D721Med (cell line): ENCODE results near the gene RHOJ.

Experiments
- DNase-seq: peaks from one replicate; pipeline ENCODE4 v3.0.0; 2011; ENCODE audit warnings: low spot score; ENCODE audit not compliant: insufficient read length
- FAIRE-seq: peaks from 2 replicates; lab custom pipeline; 2011; peaks lifted over from hg19 to GRCh38; lab: Jason Lieb, UNC
- CTCF ChIP-seq: IDR thresholded peaks from 2 replicates; pipeline ENCODE4 v1.5.1; 2012; ENCODE audit warnings: mild to moderate bottlenecking, control low read depth; ENCODE audit not compliant: insufficient read depth; ENCODE audit errors: missing control alignments

RHOJ gene

GRCh38 chr14:63237791-63238190 is 33.5 kb downstream of the RHOJ start:
- no peak for TF ChIP-seq CTCF
- FAIRE-seq = no peak
- no peak for DNase-seq

DNA sequence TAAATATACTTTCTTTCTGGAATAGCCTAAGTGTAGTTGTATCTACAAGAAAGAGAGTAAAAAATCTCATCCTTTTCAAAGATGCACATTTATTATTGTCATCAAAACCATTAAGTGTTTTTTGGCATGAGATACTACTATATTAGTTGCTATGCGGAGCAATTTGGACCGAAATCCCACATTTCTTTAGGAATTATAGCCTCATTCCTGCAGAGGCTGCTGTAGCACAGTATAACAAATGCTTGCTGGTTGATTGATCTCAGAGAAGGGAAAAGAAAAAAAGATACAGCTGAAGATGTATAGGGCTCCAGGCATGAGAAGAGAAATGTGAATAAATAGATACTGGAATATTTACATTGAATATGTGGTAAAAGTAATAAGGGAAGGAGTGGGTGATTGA is 36.0 kb downstream of the RHOJ start:
- FAIRE-seq = no peak
- no peak for DNase-seq
- TF ChIP-seq CTCF = no peak

DNA sequence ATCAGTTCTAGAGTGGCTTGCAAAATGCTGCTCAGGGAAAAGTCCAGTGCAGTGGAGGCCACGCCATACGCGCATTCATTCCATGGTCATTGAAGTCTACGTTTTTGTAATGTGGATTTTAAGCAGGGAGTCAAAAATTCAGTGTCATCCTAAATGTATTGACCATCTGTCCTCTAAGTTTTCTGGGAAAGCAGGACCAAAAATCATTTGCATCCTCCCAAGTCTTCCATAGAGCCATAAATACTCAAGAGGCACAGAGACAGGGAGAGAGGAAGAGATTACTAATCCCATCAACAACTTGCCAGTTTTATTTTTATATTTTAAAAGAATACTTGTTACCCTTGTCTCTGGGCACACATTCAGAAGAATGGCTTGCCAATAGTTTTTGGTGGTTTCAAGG is 36.9 kb downstream of the RHOJ start:
- no peak for DNase-seq

DNA sequence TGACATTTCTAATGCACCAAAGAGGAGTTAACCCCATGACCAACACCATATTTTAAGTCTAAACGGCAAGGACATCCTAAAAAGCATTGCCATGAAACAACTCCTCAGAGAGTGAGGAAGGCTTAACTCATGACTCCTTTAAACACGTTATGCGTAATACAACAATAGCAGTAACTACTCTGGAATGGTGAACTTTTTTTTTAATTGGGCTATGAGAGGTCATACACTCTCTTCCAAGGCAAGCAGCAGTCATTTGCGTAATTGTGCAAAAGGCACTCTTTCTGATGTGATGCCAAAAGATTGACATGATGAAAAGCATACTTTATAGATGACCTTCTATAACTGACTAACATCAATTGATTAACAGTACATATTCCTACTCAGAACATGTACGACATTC is 39.4 kb downstream of the RHOJ start:
- FAIRE-seq = no peak
- DNase-seq = no peak
- TF ChIP-seq CTCF = no peak

More for the DNA sequence above, 36.9 kb downstream of the RHOJ start:
- no peak for FAIRE-seq
- no peak for TF ChIP-seq CTCF

GRCh38 chr14:63245893-63246292 is 41.6 kb downstream of the RHOJ start:
- FAIRE-seq = no peak
- DNase-seq = no peak
- no peak for TF ChIP-seq CTCF

DNA sequence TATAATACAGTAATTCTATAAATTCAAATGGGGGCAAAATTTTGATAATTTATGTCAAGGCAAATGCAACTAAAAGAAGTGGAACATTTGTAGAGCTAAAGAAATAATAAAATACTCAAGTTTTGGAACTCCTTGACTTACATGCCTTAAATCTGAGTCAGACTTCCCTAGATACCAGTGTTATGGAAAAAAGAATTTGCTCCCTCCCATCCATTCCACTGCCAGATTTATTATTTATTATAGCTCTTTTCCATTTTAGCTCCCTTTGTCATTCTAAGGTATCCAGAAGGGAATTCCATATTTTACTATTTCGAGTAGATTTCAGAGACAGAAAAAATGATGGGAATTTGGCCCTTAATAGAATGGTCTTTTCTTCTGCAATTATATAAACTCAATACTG is 44.0 kb downstream of the RHOJ start:
- no peak for TF ChIP-seq CTCF
- FAIRE-seq (no peak), DNase-seq (no peak)

- FAIRE-seq (no peak), DNase-seq (no peak)
- TF ChIP-seq CTCF = no peak
Observed at GRCh38 chr14:63249092-63249491, 44.8 kb downstream of the RHOJ start.
